HepG2 (cell line): ENCODE data around the gene IMMP1L. TPM values are rescaled to one million over a fixed set of nuclear protein-coding genes. Genes with fewer than 3 reads are reported as not detected.

Experiments
- ATAD3A ChIP-seq: sonication (generic); formaldehyde crosslinking; IDR thresholded peaks from 2 replicates; pipeline ENCODE4 v1.4.0; 2020; ENCODE audit warnings: missing genetic modification reagents
- ETV6 ChIP-seq: sonication (generic); formaldehyde crosslinking; conservative IDR thresholded peaks from 2 replicates; pipeline ENCODE4 v1.4.0; 2020; ENCODE audit warnings: missing genetic modification reagents
- NFYB ChIP-seq: sonication (generic); formaldehyde crosslinking; IDR thresholded peaks from 2 replicates; pipeline ENCODE4 v1.4.0; 2020; ENCODE audit warnings: missing genetic modification reagents
- PHF20 ChIP-seq: sonication (generic); formaldehyde crosslinking; IDR thresholded peaks from 2 replicates; pipeline ENCODE4 v1.5.0; 2020; ENCODE audit warnings: mild to moderate bottlenecking, missing genetic modification reagents
- RCOR2 ChIP-seq: IDR thresholded peaks from 2 replicates; pipeline ENCODE4 v1.6.1; 2016; ENCODE audit warnings: missing biosample characterization, missing genetic modification reagents
- SMAD3 ChIP-seq: sonication (generic); formaldehyde crosslinking; IDR thresholded peaks from 2 replicates; pipeline ENCODE4 v1.4.0; 2020; ENCODE audit warnings: missing genetic modification reagents
- SNAI1 ChIP-seq: sonication (generic); formaldehyde crosslinking; IDR thresholded peaks from 2 replicates; pipeline ENCODE4 v1.5.0; 2020; ENCODE audit warnings: mild to moderate bottlenecking, missing genetic modification reagents, borderline replicate concordance
- ZMAT3 ChIP-seq: sonication (generic); formaldehyde crosslinking; conservative IDR thresholded peaks from 2 replicates; pipeline ENCODE4 v1.7.0; 2021; ENCODE audit warnings: missing genetic modification reagents
- ZNF20 ChIP-seq: sonication (generic); formaldehyde crosslinking; IDR thresholded peaks from 2 replicates; pipeline ENCODE4 v1.4.0; 2020; ENCODE audit warnings: mild to moderate bottlenecking, moderate library complexity, missing genetic modification reagents
- ZNF605 ChIP-seq: sonication (generic); formaldehyde crosslinking; IDR thresholded peaks from 2 replicates; pipeline ENCODE4 v1.8.0; 2022; ENCODE audit warnings: mild to moderate bottlenecking, missing genetic modification reagents
- ZNF652 ChIP-seq: IDR thresholded peaks from 2 replicates; pipeline ENCODE4 v1.6.1; 2016; ENCODE audit warnings: low read depth, borderline replicate concordance
- ZNF709 ChIP-seq: sonication (generic); formaldehyde crosslinking; IDR thresholded peaks from 2 replicates; pipeline ENCODE4 v1.5.0; 2020; ENCODE audit warnings: mild to moderate bottlenecking, missing genetic modification reagents
- ZNF747 ChIP-seq: sonication (generic); formaldehyde crosslinking; IDR thresholded peaks from 2 replicates; pipeline ENCODE4 v1.8.1; 2023; ENCODE audit warnings: missing genetic modification reagents, mild to moderate bottlenecking, borderline replicate concordance
- ZNF777 ChIP-seq: sonication (generic); formaldehyde crosslinking; IDR thresholded peaks from 2 replicates; pipeline ENCODE4 v1.4.0; 2020; ENCODE audit warnings: missing genetic modification reagents
- polyA plus RNA-seq, 8 experiments: library from polyadenylated mRNA; depleted of rRNA in 3 of 8; stranded (reverse) in 7 of 8; unstranded in 1 of 8; fragments of >200 nt; fragmentation: Illumina TruSeq in 4 of 8; extraction: Trizol in 4 of 8; gene quantifications; 2 replicates each; pipeline versions ENCODE4 v1.2.1 to v1.2.3, GENCODE V29; 2011 to 2016; ENCODE audit warnings: low read depth in 4 of 8, missing spikeins in 1 of 8, mixed read lengths in 1 of 8; ENCODE audit not compliant: insufficient read depth in 1 of 8
- total RNA-seq, 5 experiments: library from RNA; depleted of rRNA; stranded (reverse); fragments of >200 nt; fragmentation: Illumina TruSeq; extraction: Trizol; gene quantifications; 2 replicates each; pipeline ENCODE4 v1.2.3, GENCODE V29; 2016; ENCODE audit warnings: low read depth in 1 of 5
- TF ChIP-seq, protein P1 (sequence below): IDR thresholded peaks from 2 replicates; pipeline ENCODE4 v1.6.1; 2016
- TF ChIP-seq, protein P2 (sequence below): IDR thresholded peaks from 2 replicates; pipeline ENCODE4 v1.6.1; 2018; ENCODE audit warnings: missing genetic modification reagents, mild to moderate bottlenecking, missing compliant biosample characterization
- TF ChIP-seq, protein P3 (sequence below): sonication (generic); formaldehyde crosslinking; IDR thresholded peaks from 2 replicates; pipeline ENCODE4 v1.8.0; 2023; ENCODE audit warnings: mild to moderate bottlenecking, missing genetic modification reagents
- TF ChIP-seq, protein P4 (sequence below): fragments of 450-650 bp; IDR thresholded peaks from 2 replicates; pipeline ENCODE4 v1.6.1; 2016
- TF ChIP-seq, protein P5 (sequence below), 2 experiments: sonication (generic) in 1 of 2; formaldehyde crosslinking in 1 of 2; IDR thresholded peaks; 2 replicates each; pipeline versions ENCODE4 v1.6.1 to v1.9.0; 2014 to 2022; ENCODE audit warnings: antibody characterized with exemption in 1 of 2, borderline replicate concordance in 1 of 2, inconsistent platforms in 1 of 2, low read depth in 1 of 2, missing genetic modification reagents in 1 of 2

The IMMP1L gene
- total and polyA plus RNA-seq, 2 of the 13 experiments (the other 11 are each of a cell fraction or from before 2014, with no cell fraction given): 42.4 to 57.9 TPM

DNA sequence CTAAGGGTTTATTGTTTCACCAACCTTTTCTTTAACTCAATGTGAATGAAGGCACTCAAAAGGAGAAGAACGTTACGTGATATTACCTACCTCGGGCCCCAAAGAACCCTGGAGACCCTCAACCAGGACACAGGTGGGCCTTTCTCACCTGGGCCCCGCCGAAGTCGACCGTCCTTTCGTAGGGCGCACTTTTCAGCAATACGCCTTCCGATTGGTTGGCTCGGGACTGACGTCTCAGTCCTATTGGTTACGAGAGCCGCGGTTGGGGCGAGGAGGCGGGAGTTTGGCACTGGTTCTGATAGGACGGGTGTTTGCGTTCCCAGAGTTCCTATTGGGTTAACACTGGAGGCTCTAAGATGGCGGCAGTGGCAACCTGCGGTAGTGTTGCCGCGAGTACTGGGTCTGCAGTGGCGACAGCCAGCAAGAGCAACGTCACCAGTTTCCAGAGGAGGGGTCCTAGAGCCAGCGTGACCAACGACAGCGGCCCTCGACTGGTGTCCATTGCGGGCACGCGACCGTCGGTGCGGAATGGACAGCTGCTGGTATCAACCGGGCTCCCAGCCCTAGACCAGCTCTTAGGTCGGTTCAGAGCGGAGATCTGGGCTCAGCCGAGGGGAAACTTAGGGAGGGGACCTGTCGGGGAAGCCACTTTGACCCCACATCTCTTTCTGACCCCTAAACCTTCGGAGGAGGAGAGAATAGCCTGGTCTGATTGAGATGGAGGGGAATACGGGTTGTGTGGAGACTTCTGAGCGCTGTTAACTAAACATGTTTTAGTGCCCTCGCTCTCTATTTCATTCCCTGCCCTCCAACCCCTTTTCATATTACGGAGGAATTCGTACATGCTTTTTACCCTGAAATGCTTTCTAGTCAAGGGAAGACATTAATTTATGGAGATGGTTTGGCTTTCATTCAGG is at the start of gene IMMP1L, which contains the start of gene ELP4 (continued):
- TF ChIP-seq, protein P1, sequence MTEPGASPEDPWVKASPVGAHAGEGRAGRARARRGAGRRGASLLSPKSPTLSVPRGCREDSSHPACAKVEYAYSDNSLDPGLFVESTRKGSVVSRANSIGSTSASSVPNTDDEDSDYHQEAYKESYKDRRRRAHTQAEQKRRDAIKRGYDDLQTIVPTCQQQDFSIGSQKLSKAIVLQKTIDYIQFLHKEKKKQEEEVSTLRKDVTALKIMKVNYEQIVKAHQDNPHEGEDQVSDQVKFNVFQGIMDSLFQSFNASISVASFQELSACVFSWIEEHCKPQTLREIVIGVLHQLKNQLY (CRISPR knock-in tag): no peak
- TF ChIP-seq RCOR2 (CRISPR knock-in tag) (no peak), ZNF777 (CRISPR knock-in tag) (peak; percentile 92), ZNF709 (CRISPR knock-in tag) (no peak; the same call in 1 of the 2 replicates), SMAD3 (CRISPR knock-in tag) (peak; percentile 22; the same call in 1 of the 2 replicates), SNAI1 (CRISPR knock-in tag) (no peak), PHF20 (peak; percentile 85), ETV6 (CRISPR knock-in tag) (no peak), ATAD3A (CRISPR knock-in tag) (no peak), ZNF747 (no peak), ZNF605 (peak; percentile 78; the same call in 1 of the 2 replicates), ZNF20 (CRISPR knock-in tag) (no peak), ZMAT3 (CRISPR knock-in tag) (0 out of 2 replicates have a peak, but pooled peaks have one; percentile 8), ZNF652 (no peak; the same call in 1 of the 2 replicates), NFYB (CRISPR knock-in tag) (peak; percentile 99)
- TF ChIP-seq, protein P2, sequence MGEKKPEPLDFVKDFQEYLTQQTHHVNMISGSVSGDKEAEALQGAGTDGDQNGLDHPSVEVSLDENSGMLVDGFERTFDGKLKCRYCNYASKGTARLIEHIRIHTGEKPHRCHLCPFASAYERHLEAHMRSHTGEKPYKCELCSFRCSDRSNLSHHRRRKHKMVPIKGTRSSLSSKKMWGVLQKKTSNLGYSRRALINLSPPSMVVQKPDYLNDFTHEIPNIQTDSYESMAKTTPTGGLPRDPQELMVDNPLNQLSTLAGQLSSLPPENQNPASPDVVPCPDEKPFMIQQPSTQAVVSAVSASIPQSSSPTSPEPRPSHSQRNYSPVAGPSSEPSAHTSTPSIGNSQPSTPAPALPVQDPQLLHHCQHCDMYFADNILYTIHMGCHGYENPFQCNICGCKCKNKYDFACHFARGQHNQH: no peak
- TF ChIP-seq, protein P3, sequence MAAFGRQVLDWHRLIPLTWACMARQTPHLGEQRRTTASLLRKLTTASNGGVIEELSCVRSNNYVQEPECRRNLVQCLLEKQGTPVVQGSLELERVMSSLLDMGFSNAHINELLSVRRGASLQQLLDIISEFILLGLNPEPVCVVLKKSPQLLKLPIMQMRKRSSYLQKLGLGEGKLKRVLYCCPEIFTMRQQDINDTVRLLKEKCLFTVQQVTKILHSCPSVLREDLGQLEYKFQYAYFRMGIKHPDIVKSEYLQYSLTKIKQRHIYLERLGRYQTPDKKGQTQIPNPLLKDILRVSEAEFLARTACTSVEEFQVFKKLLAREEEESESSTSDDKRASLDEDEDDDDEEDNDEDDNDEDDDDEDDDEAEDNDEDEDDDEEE: no peak
- TF ChIP-seq, protein P4, sequence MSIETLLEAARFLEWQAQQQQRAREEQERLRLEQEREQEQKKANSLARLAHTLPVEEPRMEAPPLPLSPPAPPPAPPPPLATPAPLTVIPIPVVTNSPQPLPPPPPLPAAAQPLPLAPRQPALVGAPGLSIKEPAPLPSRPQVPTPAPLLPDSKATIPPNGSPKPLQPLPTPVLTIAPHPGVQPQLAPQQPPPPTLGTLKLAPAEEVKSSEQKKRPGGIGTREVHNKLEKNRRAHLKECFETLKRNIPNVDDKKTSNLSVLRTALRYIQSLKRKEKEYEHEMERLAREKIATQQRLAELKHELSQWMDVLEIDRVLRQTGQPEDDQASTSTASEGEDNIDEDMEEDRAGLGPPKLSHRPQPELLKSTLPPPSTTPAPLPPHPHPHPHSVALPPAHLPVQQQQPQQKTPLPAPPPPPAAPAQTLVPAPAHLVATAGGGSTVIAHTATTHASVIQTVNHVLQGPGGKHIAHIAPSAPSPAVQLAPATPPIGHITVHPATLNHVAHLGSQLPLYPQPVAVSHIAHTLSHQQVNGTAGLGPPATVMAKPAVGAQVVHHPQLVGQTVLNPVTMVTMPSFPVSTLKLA: no peak
- TF ChIP-seq, protein P5, sequence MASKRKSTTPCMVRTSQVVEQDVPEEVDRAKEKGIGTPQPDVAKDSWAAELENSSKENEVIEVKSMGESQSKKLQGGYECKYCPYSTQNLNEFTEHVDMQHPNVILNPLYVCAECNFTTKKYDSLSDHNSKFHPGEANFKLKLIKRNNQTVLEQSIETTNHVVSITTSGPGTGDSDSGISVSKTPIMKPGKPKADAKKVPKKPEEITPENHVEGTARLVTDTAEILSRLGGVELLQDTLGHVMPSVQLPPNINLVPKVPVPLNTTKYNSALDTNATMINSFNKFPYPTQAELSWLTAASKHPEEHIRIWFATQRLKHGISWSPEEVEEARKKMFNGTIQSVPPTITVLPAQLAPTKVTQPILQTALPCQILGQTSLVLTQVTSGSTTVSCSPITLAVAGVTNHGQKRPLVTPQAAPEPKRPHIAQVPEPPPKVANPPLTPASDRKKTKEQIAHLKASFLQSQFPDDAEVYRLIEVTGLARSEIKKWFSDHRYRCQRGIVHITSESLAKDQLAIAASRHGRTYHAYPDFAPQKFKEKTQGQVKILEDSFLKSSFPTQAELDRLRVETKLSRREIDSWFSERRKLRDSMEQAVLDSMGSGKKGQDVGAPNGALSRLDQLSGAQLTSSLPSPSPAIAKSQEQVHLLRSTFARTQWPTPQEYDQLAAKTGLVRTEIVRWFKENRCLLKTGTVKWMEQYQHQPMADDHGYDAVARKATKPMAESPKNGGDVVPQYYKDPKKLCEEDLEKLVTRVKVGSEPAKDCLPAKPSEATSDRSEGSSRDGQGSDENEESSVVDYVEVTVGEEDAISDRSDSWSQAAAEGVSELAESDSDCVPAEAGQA (IDR thresholded peaks at IDR 0.05; ENCODE audit: low read depth): peak; percentile 90
- TF ChIP-seq, protein P5 (CRISPR knock-in tag; IDR thresholded peaks at IDR 0.05; ENCODE audit: borderline replicate concordance): no peak
